Body of pancreas (tissue), 4 donors: ENCODE data around the gene GPR108. TPM values are rescaled to one million over a fixed set of nuclear protein-coding genes. Genes with fewer than 3 reads are reported as not detected.

Source experiments
- ATAC-seq: fragments of 150-250 bp; one replicate; pipeline ENCODE4 v1.9.1; 2016
- DNase-seq, 4 donors: peaks; one replicate each; pipeline ENCODE4 v3.0.0-alpha.2; 2019
- H3K27ac ChIP-seq, 4 donors: fragments of 200-600 bp; sonication (generic); 1 replicate in 3 of 4; 2 replicates in 1 of 4; pipeline versions ENCODE4 v1.5.1 to v1.6.1; 2016 to 2019; ENCODE audit warnings: mild to moderate bottlenecking in 1 of 4, mixed read lengths in 1 of 4, moderate library complexity in 1 of 4
- H3K27me3 ChIP-seq, 2 donors: fragments of 200-600 bp; sonication (generic); one replicate each; pipeline ENCODE4 v1.6.0; 2016; ENCODE audit warnings: mild to moderate bottlenecking in 1 of 2
- H3K36me3 ChIP-seq, 2 donors: fragments of 200-600 bp; sonication (generic); replicated peaks in 1 of 2; 2 replicates each; pipeline ENCODE4 v1.5.1; 2016; ENCODE audit warnings: low read depth in 2 of 2; ENCODE audit not compliant: insufficient read depth in 1 of 2
- H3K4me1 ChIP-seq: fragments of 200-600 bp; sonication (generic); one replicate; pipeline ENCODE4 v1.6.0; 2016
- H3K4me3 ChIP-seq, 2 donors: fragments of 200-600 bp; sonication (generic); 1 replicate in 1 of 2; 2 replicates in 1 of 2; pipeline ENCODE4 v1.5.1; 2016 to 2019
- H3K9me3 ChIP-seq, 3 donors: fragments of 200-600 bp; sonication (generic); 1 replicate in 2 of 3; 2 replicates in 1 of 3; pipeline ENCODE4 v1.5.1; 2016
- CTCF ChIP-seq, 7 experiments: fragments of 450-650 bp in 4 of 7; fragments of 200-600 bp in 3 of 7; sonication (generic) in 3 of 7; IDR thresholded peaks; one replicate each; pipeline ENCODE4 v1.5.1; 2016 to 2019; ENCODE audit warnings: antibody characterized with exemption in 7 of 7
- POLR2A ChIP-seq, 3 donors: fragments of 450-650 bp; IDR thresholded peaks; one replicate each; pipeline ENCODE4 v1.6.1; 2016; ENCODE audit warnings: antibody characterized with exemption in 3 of 3, mild to moderate bottlenecking in 2 of 3
- WGBS, 2 donors: methylation state at CpG; one replicate each; pipeline ENCODE4 v1.1.5; 2017; 5-methylcytosine and 5-hydroxymethylcytosine counted together
- intact Hi-C: fragments of 100-400 bp; cut with DNase I; formaldehyde crosslinking; loops from one replicate; pipeline ENCODE4 v1.15.1; 2023
- total RNA-seq, 2 donors: library from RNA; depleted of rRNA; stranded (reverse); fragments of >200 nt; gene quantifications; one replicate each; pipeline ENCODE4 v1.1.0, GENCODE V29; 2016

GPR108 gene
- total RNA-seq, 2 donors from 2014 or later: 68.2 to 75.8 TPM

DNA sequence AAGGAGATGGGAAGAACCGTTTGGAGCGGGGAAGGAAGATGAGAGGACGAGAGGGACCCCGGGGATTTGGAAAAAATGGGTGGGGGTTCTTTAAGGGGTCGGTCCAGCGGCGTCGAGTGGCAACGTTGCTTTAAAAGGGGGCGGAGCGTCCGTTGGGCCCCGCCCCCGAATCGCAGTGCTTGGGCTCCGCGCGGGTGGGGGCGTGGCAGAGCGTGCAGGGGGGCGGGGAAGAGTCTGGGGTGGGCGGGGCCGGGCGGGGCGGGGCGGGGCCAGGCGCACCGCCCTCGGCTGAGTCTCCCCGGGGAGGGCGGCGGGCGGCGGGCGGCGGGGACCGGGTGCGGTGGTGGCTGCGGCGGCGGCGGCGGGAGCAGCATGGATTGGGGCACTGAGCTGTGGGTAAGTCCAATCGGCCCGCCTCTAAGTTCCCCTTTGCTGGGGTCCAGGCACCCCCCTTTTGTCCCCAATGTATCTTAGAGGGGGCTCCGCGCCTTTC is 2.1 kb upstream of the GPR108 start, which contains the start of gene TRIP10:
Gene TRIP10, plus strand, starts transcription at position 291 of the 493 bp plus-strand sequence. Its CDS starts 82 bp downstream, at position 373.
- 1% methylated on average over 21 to 30 of the region's 47 CpGs for WGBS, 2 donors
- no peak for TF ChIP-seq CTCF (IDR thresholded peaks at IDR 0.05)
- TF ChIP-seq POLR2A (IDR thresholded peaks at IDR 0.05): peak in 2 of 3 donors; percentile 53 to 71
- Histone ChIP-seq H3K27ac (peak within 1 kb of the TSS; percentile 86 to 95 (median 93)), H3K27me3 (no peaks in the 10 kb centered on the region), H3K36me3 (no peaks in the 10 kb centered on the region), H3K4me1 (peaks cover 50% of the 10 kb centered on the region), H3K9me3 (no peaks in the 10 kb centered on the region), H3K4me3 (peak within 1 kb of the TSS; percentile 42 to 73)
- DNase-seq (peak; percentile 88 to 93 (median 88)), ATAC-seq (peak; percentile 33)
- intact Hi-C loops: no loop called here

DNA sequence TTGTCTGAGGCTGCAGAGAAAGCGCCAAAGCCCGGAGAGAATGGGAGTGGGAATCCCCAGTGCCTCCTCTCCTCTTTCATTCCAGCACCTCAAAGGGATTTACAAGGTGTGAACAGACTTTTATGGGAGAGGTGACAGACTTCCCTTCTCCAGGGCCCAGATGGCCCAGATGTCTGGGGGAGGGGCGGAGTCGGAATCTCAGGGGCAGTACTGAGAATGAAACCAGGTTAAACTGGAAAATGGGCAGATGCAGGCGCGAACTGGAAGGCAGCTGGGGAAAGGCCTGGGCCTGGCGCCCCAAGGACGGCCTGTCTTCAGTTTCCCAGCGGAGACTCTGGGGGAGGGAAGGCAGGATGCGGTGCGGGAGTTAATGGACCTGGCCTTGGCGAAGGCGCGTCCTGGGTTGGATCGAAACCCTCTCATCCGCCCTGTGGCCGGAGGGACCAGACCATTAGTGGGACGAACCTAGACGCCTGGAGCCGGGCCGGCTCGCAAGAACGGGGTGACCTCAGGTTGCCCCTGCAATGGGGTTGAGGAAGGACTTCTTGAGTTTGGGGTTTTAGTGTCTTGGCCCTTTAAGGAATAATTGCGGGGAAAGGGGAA is 1.5 kb upstream of the GPR108 start:
- no peak for TF ChIP-seq POLR2A (IDR thresholded peaks at IDR 0.05)
- no peak for TF ChIP-seq CTCF (IDR thresholded peaks at IDR 0.05)
- peak; percentile 47 to 63 (median 52) for DNase-seq
- WGBS, 2 donors: 6 to 10% methylated on average over 23 to 24 of the region's 24 CpGs
- Histone ChIP-seq H3K4me1 (peaks cover 44% of the 10 kb centered on the region), H3K27me3 (no peaks in the 10 kb centered on the region), H3K4me3 (no peak overlapping the region), H3K9me3 (no peaks in the 10 kb centered on the region), H3K27ac (peak overlapping the region; percentile 86 to 95 (median 93)), H3K36me3 (peaks cover 0 to 2% of the 10 kb centered on the region in 2 donors)
- ATAC-seq: no peak
- intact Hi-C loops: no loop called here

- peaks cover 0 to 2% of the 10 kb centered on the region in 2 donors for H3K36me3 ChIP-seq
- no peak overlapping the region for H3K4me3 ChIP-seq
- H3K4me1 ChIP-seq: peaks cover 43% of the 10 kb centered on the region
- DNase-seq (peak; percentile 99 to 100 (median 100)), ATAC-seq (peak; percentile 20)
- H3K27me3 ChIP-seq: no peaks in the 10 kb centered on the region
- 0 to 11% methylated on average over 7 to 13 of the region's 13 CpGs for WGBS, 2 donors
- peak overlapping the region; percentile 86 to 95 (median 93) for H3K27ac ChIP-seq
- no peak for TF ChIP-seq POLR2A (IDR thresholded peaks at IDR 0.05)
- peak; percentile 27 to 77 (median 67) for TF ChIP-seq CTCF (IDR thresholded peaks at IDR 0.05)
- no peaks in the 10 kb centered on the region for H3K9me3 ChIP-seq
- intact Hi-C loops: no loop called here
Observed at GRCh38 chr19:6737873-6738786, 750 bp upstream of the GPR108 start.

GRCh38 chr19:6736917-6737283 is 480 bp downstream of the GPR108 start:
- ATAC-seq: no peak
- intact Hi-C loops: no loop called here
- Histone ChIP-seq H3K27me3 (no peaks in the 10 kb centered on the region), H3K9me3 (no peaks in the 10 kb centered on the region), H3K36me3 (peaks cover 0 to 8% of the 10 kb centered on the region in 2 donors), H3K4me3 (peak overlapping the region; percentile 76 to 83), H3K27ac (peak overlapping the region; percentile 86 to 91 (median 89)), H3K4me1 (peaks cover 43% of the 10 kb centered on the region)
- TF ChIP-seq POLR2A (IDR thresholded peaks at IDR 0.05) (peak in 1 of 3 donors; percentile 3), CTCF (IDR thresholded peaks at IDR 0.05) (peak in 2 of 7 experiments; percentile 3 to 4)
- WGBS, 2 donors: 0 to 1% methylated on average over 7 to 16 of the region's 16 CpGs
- peak in 1 of 4 donors; percentile 41 for DNase-seq
